Activated B cell treated with CpG ODN at 0.5 μM for 24 hours (primary cell): Measurements from ENCODE around the gene LRIG2. TPM values are rescaled to one million over a fixed set of nuclear protein-coding genes. Genes with fewer than 3 reads are reported as not detected.

ENCODE experiments used
- ATAC-seq: fragments of 200-7000 bp; cut with Tn5 transposase; one replicate; pipeline ENCODE4 v1.10.0; 2021; ENCODE audit warnings: low read depth, mild to moderate bottlenecking, moderate library complexity
- CTCF ChIA-PET: fragments of 350-600 bp; sonication (Branson Sonifier 250); formaldehyde crosslinking; loops from one replicate; lab custom pipeline; 2021; ENCODE audit warnings: antibody characterized with exemption; lab: Charles Lee
- POLR2A ChIA-PET: fragments of 350-600 bp; sonication (Branson Sonifier 250); formaldehyde crosslinking; loops from one replicate; lab custom pipeline; 2021; ENCODE audit warnings: antibody characterized with exemption; lab: Charles Lee
- DNase-seq: peaks from one replicate; pipeline ENCODE4 v3.0.0; 2022
- H3K27ac Mint-ChIP-seq: one replicate; pipeline ENCODE4 v1.8.0; 2020; ENCODE audit warnings: mixed read lengths
- H3K27me3 Mint-ChIP-seq: one replicate; pipeline ENCODE4 v1.8.0; 2021; ENCODE audit warnings: mixed read lengths
- H3K36me3 Mint-ChIP-seq: one replicate; pipeline ENCODE4 v1.8.0; 2021; ENCODE audit warnings: low read depth, mixed read lengths
- H3K4me1 Mint-ChIP-seq: one replicate; pipeline ENCODE4 v1.8.0; 2021; ENCODE audit warnings: mixed read lengths
- H3K4me3 Mint-ChIP-seq: one replicate; pipeline ENCODE4 v1.8.0; 2020; ENCODE audit warnings: mild to moderate bottlenecking, mixed read lengths
- H3K9me3 Mint-ChIP-seq: one replicate; pipeline ENCODE4 v1.8.0; 2020; ENCODE audit warnings: mixed read lengths
- CTCF ChIP-seq: fragments of 200-600 bp; IDR thresholded peaks from one replicate; pipeline ENCODE4 v1.8.0; 2022; ENCODE audit warnings: antibody characterized with exemption, mild to moderate bottlenecking
- intact Hi-C: fragments of 100-400 bp; cut with micrococcal nuclease; formaldehyde crosslinking; loops from one replicate; pipeline ENCODE4 v1.15.1; 2024
- total RNA-seq: library from RNA; stranded (reverse); gene quantifications from 2 replicates; pipeline ENCODE4 v1.2.3, GENCODE V29; 2022

Gene LRIG2
- total RNA-seq, 1 donor from 2014 or later: 30.7 TPM

- POLR2A ChIA-PET: no interaction called here
- H3K27me3 Mint-ChIP-seq: no peaks in the 10 kb centered on the region
- CTCF ChIA-PET: interaction anchor here (1.2 kb wide), 1 partner anchor 63 kb away, joined by 4 read pairs; the partner anchor contains the start of gene LRIG2
Measured at GRCh38 chr1:113135460-113135859, 62.5 kb downstream of the LRIG2 start.

GRCh38 chr1:113136476-113136875 is 63.5 kb downstream of the LRIG2 start:
- POLR2A ChIA-PET: no interaction called here
- Mint-ChIP-seq H3K4me1 (peaks cover 9% of the 10 kb centered on the region), H3K36me3 (peaks cover 1% of the 10 kb centered on the region), H3K27ac (no peak overlapping the region), H3K9me3 (no peaks in the 10 kb centered on the region), H3K27me3 (no peaks in the 10 kb centered on the region), H3K4me3 (no peak overlapping the region)
- ATAC-seq (no peak), DNase-seq (no peak)
- TF ChIP-seq CTCF: no peak
- intact Hi-C loops: no loop called here
- CTCF ChIA-PET: interaction anchor here (1.1 to 1.2 kb wide), 2 partner anchors 64 kb away, joined by 3 to 4 read pairs; partner anchors contain the start of gene LRIG2

More at GRCh38 chr1:113135460-113135859, 62.5 kb downstream of the LRIG2 start:
- DNase-seq: no peak
- Mint-ChIP-seq H3K4me3 (no peak overlapping the region), H3K36me3 (peaks cover 1% of the 10 kb centered on the region), H3K27ac (no peak overlapping the region), H3K4me1 (peaks cover 13% of the 10 kb centered on the region), H3K9me3 (no peaks in the 10 kb centered on the region)
- intact Hi-C loops: no loop called here
- no peak for ATAC-seq
- TF ChIP-seq CTCF: no peak

- no peak for ATAC-seq
- no peak for TF ChIP-seq CTCF
- POLR2A ChIA-PET: no interaction called here
- no peaks in the 10 kb centered on the region for H3K9me3 Mint-ChIP-seq
- no peaks in the 10 kb centered on the region for H3K27me3 Mint-ChIP-seq
- no peak overlapping the region for H3K4me3 Mint-ChIP-seq
- H3K36me3 Mint-ChIP-seq: no peaks in the 10 kb centered on the region
- H3K4me1 Mint-ChIP-seq: peaks cover 8% of the 10 kb centered on the region
- no peak for DNase-seq
- H3K27ac Mint-ChIP-seq: no peak overlapping the region
- CTCF ChIA-PET: interaction anchor here (1.1 kb wide), 1 partner anchor 65 kb away, joined by 3 read pairs; no protein-coding TSS in a partner anchor
- intact Hi-C loops: no loop called here
Measured at GRCh38 chr1:113137563-113137962, 64.6 kb downstream of the LRIG2 start.

- intact Hi-C loops: no loop called here
- no peaks in the 10 kb centered on the region for H3K27me3 Mint-ChIP-seq
- ChIA-PET POLR2A (no interaction called here), CTCF (interaction anchor here (1.4 to 2.6 kb wide), 2 partner anchors 314 to 540 kb away, joined by 6 to 16 read pairs; no protein-coding TSS in a partner anchor)
- peaks cover 4% of the 10 kb centered on the region for H3K4me1 Mint-ChIP-seq
- TF ChIP-seq CTCF: no peak
- DNase-seq: no peak
- no peak overlapping the region for H3K4me3 Mint-ChIP-seq
- H3K27ac Mint-ChIP-seq: no peak overlapping the region
- no peak for ATAC-seq
- H3K36me3 Mint-ChIP-seq: no peaks in the 10 kb centered on the region
- H3K9me3 Mint-ChIP-seq: no peaks in the 10 kb centered on the region
Measured at GRCh38 chr1:113138778-113139177, 65.8 kb downstream of the LRIG2 start.

- H3K9me3 Mint-ChIP-seq: no peaks in the 10 kb centered on the region
Measured at GRCh38 chr1:113140176-113140575, 67.2 kb downstream of the LRIG2 start.

More at GRCh38 chr1:113140176-113140575, 67.2 kb downstream of the LRIG2 start:
- H3K36me3 Mint-ChIP-seq: no peaks in the 10 kb centered on the region
- H3K27ac Mint-ChIP-seq: no peak overlapping the region
- H3K27me3 Mint-ChIP-seq: no peaks in the 10 kb centered on the region
- intact Hi-C loops: loop anchor here (1.0 to 5.0 kb wide), 5 partner anchors 313 to 1143 kb away; no protein-coding TSS in a partner anchor
- no peak for ATAC-seq
- no peak for TF ChIP-seq CTCF
- peaks cover 4% of the 10 kb centered on the region for H3K4me1 Mint-ChIP-seq
- POLR2A ChIA-PET: no interaction called here
- DNase-seq: no peak
- no peak overlapping the region for H3K4me3 Mint-ChIP-seq
- CTCF ChIA-PET: interaction anchor here (0.6 to 2.6 kb wide), 8 partner anchors 10 to 1142 kb away, joined by 3 to 16 read pairs (median 4); a partner anchor contains a TSS
